Measurements from ENCODE around the gene AMN. TPM values are rescaled to one million over a fixed set of nuclear protein-coding genes. Genes with fewer than 3 reads are reported as not detected.
"Not testable (repeated sequence)": the region's sequence is repeated elsewhere in the genome, so short reads cannot be mapped to it uniquely, and the experiment has no call there.

Gene AMN
- total and polyA plus RNA-seq, 8 donors = 1.3 to 781 (median 13.8) TPM

- H3K27me3 ChIP-seq = peaks cover 18 to 89% (median 62%) of the 10 kb centered on the region in 3 donors
- intact Hi-C loops (cut with DNase I; ENCODE audit: low total_unique reads) = no loop called here
- H3K4me1 ChIP-seq = peaks cover 38 to 55% (median 52%) of the 10 kb centered on the region in 4 donors
- H3K36me3 ChIP-seq = no peaks in the 10 kb centered on the region
- no peak overlapping the region for H3K4me3 ChIP-seq
- no peak for DNase-seq
- TF ChIP-seq POLR2A (IDR thresholded peaks at IDR 0.05) = no peak
- TF ChIP-seq CTCF (IDR thresholded peaks at IDR 0.05) = no peak
- no peak for TF ChIP-seq EP300 (IDR thresholded peaks at IDR 0.05)
- no peak for TF ChIP-seq POLR2AphosphoS5 (IDR thresholded peaks at IDR 0.05)
- H3K27ac ChIP-seq = no peak overlapping the region
- 80 to 85% (median 81%) methylated on average over 11 of the region's 11 CpGs for WGBS, 5 donors
- no peaks in the 10 kb centered on the region for H3K9me3 ChIP-seq
These were observed 3.2 kb downstream of the AMN start for GRCh38 chr14:102925646-102926045.

GRCh38 chr14:102926104-102926503, 3.6 kb downstream of the AMN start:
- intact Hi-C loops (cut with DNase I; ENCODE audit: low total_unique reads) = no loop called here
- H3K4me1 ChIP-seq = peaks cover 38 to 59% (median 56%) of the 10 kb centered on the region in 4 donors
- H3K36me3 ChIP-seq = no peaks in the 10 kb centered on the region
- no peak overlapping the region for H3K4me3 ChIP-seq
- H3K27ac ChIP-seq = no peak overlapping the region
- 64 to 81% (median 80%) methylated on average over 12 of the region's 12 CpGs for WGBS, 5 donors
- no peaks in the 10 kb centered on the region for H3K9me3 ChIP-seq
- peaks cover 18 to 94% (median 65%) of the 10 kb centered on the region in 3 donors for H3K27me3 ChIP-seq
- no peak for TF ChIP-seq POLR2A (IDR thresholded peaks at IDR 0.05)
- TF ChIP-seq CTCF (IDR thresholded peaks at IDR 0.05) = no peak
- no peak for TF ChIP-seq EP300 (IDR thresholded peaks at IDR 0.05)
- TF ChIP-seq POLR2AphosphoS5 (IDR thresholded peaks at IDR 0.05) = no peak
- no peak for DNase-seq

- H3K27me3 ChIP-seq = peaks cover 18 to 93% (median 65%) of the 10 kb centered on the region in 3 donors
- intact Hi-C loops (cut with DNase I; ENCODE audit: low total_unique reads); H3K9me3 ChIP-seq; H3K4me3 ChIP-seq; H3K36me3 ChIP-seq; DNase-seq: not testable (repeated sequence)
- H3K4me1 ChIP-seq = peaks cover 38 to 61% (median 58%) of the 10 kb centered on the region in 4 donors
- 92 to 97% (median 94%) methylated on average over 10 of the region's 10 CpGs for WGBS, 5 donors
- H3K27ac ChIP-seq = peak overlapping the region in 2 of 5 donors; percentile 84 to 86
These were observed 4.4 kb downstream of the AMN start for GRCh38 chr14:102926840-102927239.

- Histone ChIP-seq H3K27me3 (peaks cover 18 to 88% (median 64%) of the 10 kb centered on the region in 3 donors), H3K4me1 (peaks cover 38 to 59% (median 58%) of the 10 kb centered on the region in 4 donors), H3K9me3 (no peaks in the 10 kb centered on the region), H3K4me3 (peak overlapping the region; percentile 44 to 58 (median 46)), H3K27ac (peak overlapping the region; percentile 77 to 88 (median 84)), H3K36me3 (peaks cover 0 to 11% (median 6%) of the 10 kb centered on the region in 4 donors)
- 27 to 55% (median 34%) methylated on average over 16 to 19 of the region's 19 CpGs for WGBS, 5 donors
- intact Hi-C loops (cut with DNase I; ENCODE audit: low total_unique reads) = no loop called here
- DNase-seq = peak; percentile 73 to 95
- TF ChIP-seq POLR2A (IDR thresholded peaks at IDR 0.05) (peak in 1 of 4 donors; percentile 14), CTCF (IDR thresholded peaks at IDR 0.05) (no peak), EP300 (IDR thresholded peaks at IDR 0.05) (no peak), POLR2AphosphoS5 (IDR thresholded peaks at IDR 0.05) (peak in 2 of 3 donors; percentile 79 to 80)
These were observed 4.9 kb downstream of the AMN start for GRCh38 chr14:102927346-102927877.

GRCh38 chr14:102927878-102928411, 5.5 kb downstream of the AMN start:
- peak in 1 of 2 donors; percentile 66 for DNase-seq
- Histone ChIP-seq H3K9me3 (no peaks in the 10 kb centered on the region), H3K4me1 (peaks cover 35 to 53% (median 52%) of the 10 kb centered on the region in 4 donors), H3K4me3 (peak overlapping the region; percentile 44 to 58 (median 46)), H3K27ac (peak overlapping the region; percentile 77 to 88 (median 84)), H3K36me3 (peaks cover 0 to 16% (median 11%) of the 10 kb centered on the region in 4 donors), H3K27me3 (peaks cover 18 to 82% (median 59%) of the 10 kb centered on the region in 3 donors)
- TF ChIP-seq EP300 (IDR thresholded peaks at IDR 0.05) (no peak), POLR2A (IDR thresholded peaks at IDR 0.05) (no peak), POLR2AphosphoS5 (IDR thresholded peaks at IDR 0.05) (no peak), CTCF (IDR thresholded peaks at IDR 0.05) (no peak)
- intact Hi-C loops (cut with DNase I; ENCODE audit: low total_unique reads) = no loop called here
- WGBS, 5 donors = 5 to 26% (median 12%) methylated on average over 4 to 35 of the region's 35 CpGs
